ENCODE results near the gene MAPK8IP3. TPM values are rescaled to one million over a fixed set of nuclear protein-coding genes. Genes with fewer than 3 reads are reported as not detected.

MAPK8IP3 gene
- total RNA-seq, 1 experiment from 2014 or later, result 72.3 TPM

GRCh38 chr16:1771188-1771863 is 65.3 kb downstream of the MAPK8IP3 start, which contains the start of gene NME3:
TSS of gene NME3 (minus strand) at chr16:1771543. CDS start at chr16:1771534, 9 bp downstream.
- Mint-ChIP-seq H3K27me3 (ENCODE audit: low read depth) (no peaks in the 10 kb centered on the region; the same call in 1 of the 2 replicates), H3K36me3 (peaks cover 4% of the 10 kb centered on the region), H3K27ac (peak within 1 kb of the TSS; percentile 98), H3K4me1 (peaks cover 4% of the 10 kb centered on the region), H3K9me3 (no peaks in the 10 kb centered on the region), H3K4me3 (peak within 1 kb of the TSS; percentile 99)
- ATAC-seq, result peak; percentile 17
- peak; percentile 70 for DNase-seq (ENCODE audit: low spot score)
- ChIA-PET CTCF (interaction anchor here (1.0 to 2.4 kb wide), 5 partner anchors 11 to 152 kb away, joined by 4 to 11 read pairs (median 8); partner anchors contain the start of genes MAPK8IP3, NUBP2 and SPSB3), POLR2A (interaction anchor here (0.5 to 3.6 kb wide), 5 partner anchors 9 to 300 kb away, joined by 3 to 18 read pairs (median 5); partner anchors contain the start of genes MAPK8IP3, NUBP2 and SPSB3)
- TF ChIP-seq IRF2 (CRISPR knock-in tag; IDR thresholded peaks at IDR 0.05; ENCODE audit: borderline replicate concordance, low read depth) (peak; percentile 60; the same call in 1 of the 2 replicates), ZMAT4 (CRISPR knock-in tag; IDR thresholded peaks at IDR 0.05) (peak; percentile 49; the same call in 1 of the 2 replicates), RORB (CRISPR knock-in tag; IDR thresholded peaks at IDR 0.05) (no peak), E2F5 (CRISPR knock-in tag; IDR thresholded peaks at IDR 0.05) (no peak), SP1 (CRISPR knock-in tag; conservative IDR thresholded peaks at IDR 0.05) (peak; percentile 78), ZNF423 (CRISPR knock-in tag; IDR thresholded peaks at IDR 0.05) (peak; percentile 46; the same call in 1 of the 2 replicates), TEAD1 (CRISPR knock-in tag; IDR thresholded peaks at IDR 0.05) (no peak)

- Mint-ChIP-seq H3K27ac (peak overlapping the region; percentile 98), H3K9me3 (no peaks in the 10 kb centered on the region), H3K27me3 (ENCODE audit: low read depth) (no peaks in the 10 kb centered on the region; the same call in 1 of the 2 replicates), H3K36me3 (peaks cover 4% of the 10 kb centered on the region), H3K4me3 (peak overlapping the region; percentile 99), H3K4me1 (peaks cover 4% of the 10 kb centered on the region)
- DNase-seq (ENCODE audit: low spot score) (peak; percentile 39), ATAC-seq (no peak)
- CTCF ChIA-PET, result interaction anchor here (1.1 to 3.1 kb wide), 3 partner anchors 8 to 66 kb away, joined by 4 to 37 read pairs (median 6); partner anchors contain the start of genes MAPK8IP3, NUBP2 and SPSB3
- TF ChIP-seq GABPB1 (CRISPR knock-in tag; IDR thresholded peaks at IDR 0.05), result no peak
- no peak for TF ChIP-seq EMX1 (CRISPR knock-in tag; IDR thresholded peaks at IDR 0.05)
- no peak for TF ChIP-seq AR (CRISPR knock-in tag; IDR thresholded peaks at IDR 0.05)
- no peak for TF ChIP-seq GRHL2 (CRISPR knock-in tag; IDR thresholded peaks at IDR 0.05; ENCODE audit: insufficient replicate concordance, severe bottlenecking)
- TF ChIP-seq USF1 (CRISPR knock-in tag; IDR thresholded peaks at IDR 0.05), result 0 out of 2 replicates have a peak, but pooled peaks have one; percentile 1
- POLR2A ChIA-PET, result interaction anchor here (1.1 to 3.6 kb wide), 3 partner anchors 9 to 58 kb away, joined by 3 to 18 read pairs (median 11); partner anchors contain the start of genes NUBP2 and SPSB3
Observed at GRCh38 chr16:1771864-1772361, 65.9 kb downstream of the MAPK8IP3 start.

GRCh38 chr16:1772362-1772907 is 66.4 kb downstream of the MAPK8IP3 start, which contains the start of gene EME2:
TSS of gene EME2 (plus strand) at chr16:1772810. CDS start at chr16:1773228, 418 bp downstream.
- H3K27me3 Mint-ChIP-seq (ENCODE audit: low read depth), result no peaks in the 10 kb centered on the region; the same call in 1 of the 2 replicates
- CTCF ChIA-PET, result interaction anchor here (0.6 to 3.1 kb wide), 7 partner anchors 9 to 430 kb away, joined by 3 to 37 read pairs (median 5); partner anchors contain the start of genes MAPK8IP3, NUBP2 and SPSB3
- H3K27ac Mint-ChIP-seq, result peak within 1 kb of the TSS; percentile 98
- TF ChIP-seq PRDM15 (CRISPR knock-in tag; IDR thresholded peaks at IDR 0.05) (0 out of 2 replicates have a peak, but pooled peaks have one; percentile 21), USF1 (CRISPR knock-in tag; IDR thresholded peaks at IDR 0.05) (0 out of 2 replicates have a peak, but pooled peaks have one; percentile 8), ZNF671 (CRISPR knock-in tag; IDR thresholded peaks at IDR 0.05) (no peak), GTF2I (CRISPR knock-in tag; conservative IDR thresholded peaks at IDR 0.05) (no peak), FOXP1 (CRISPR knock-in tag; IDR thresholded peaks at IDR 0.05; ENCODE audit: borderline replicate concordance) (peak; percentile 50; the same call in 1 of the 2 replicates), ELF4 (CRISPR knock-in tag; IDR thresholded peaks at IDR 0.05; ENCODE audit: low read depth) (0 out of 2 replicates have a peak, but pooled peaks have one; percentile 51)
- ATAC-seq, result no peak
- POLR2A ChIA-PET, result interaction anchor here (0.8 to 3.6 kb wide), 4 partner anchors 8 to 59 kb away, joined by 3 to 18 read pairs (median 8); partner anchors contain the start of genes NUBP2 and SPSB3
- H3K9me3 Mint-ChIP-seq, result no peaks in the 10 kb centered on the region
- H3K36me3 Mint-ChIP-seq, result peaks cover 4% of the 10 kb centered on the region
- H3K4me1 Mint-ChIP-seq, result peaks cover 4% of the 10 kb centered on the region
- H3K4me3 Mint-ChIP-seq, result peak within 1 kb of the TSS; percentile 99
- DNase-seq (ENCODE audit: low spot score), result no peak
